Effector CD8-positive, alpha-beta T cell (primary cell): ENCODE data around the gene MYO1E.

ENCODE experiments used
- DNase-seq: peaks from one replicate; lab custom pipeline; 2025; lab: John Stamatoyannopoulos, UW

Gene MYO1E

DNA sequence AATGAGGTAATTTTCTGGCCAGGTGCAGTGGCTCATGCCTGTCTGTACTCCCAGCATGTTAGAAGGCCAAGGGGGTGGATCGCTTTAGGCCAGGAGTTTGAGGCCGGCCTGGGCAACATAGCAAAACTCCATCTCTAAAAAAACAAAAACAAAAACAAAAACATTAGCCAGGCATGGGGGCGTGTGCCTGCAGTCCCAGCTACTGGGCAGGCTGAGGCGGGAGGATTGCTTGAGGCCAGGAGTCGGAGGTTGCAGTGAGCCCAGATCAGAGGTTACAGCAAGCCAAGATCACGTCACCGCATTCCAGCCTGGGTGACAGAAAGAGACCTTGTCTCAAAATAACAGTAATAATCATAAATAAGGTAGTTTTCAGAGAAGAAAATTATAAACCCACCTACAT, 110.4 kb downstream of the MYO1E start:
- DNase-seq: no peak

DNA sequence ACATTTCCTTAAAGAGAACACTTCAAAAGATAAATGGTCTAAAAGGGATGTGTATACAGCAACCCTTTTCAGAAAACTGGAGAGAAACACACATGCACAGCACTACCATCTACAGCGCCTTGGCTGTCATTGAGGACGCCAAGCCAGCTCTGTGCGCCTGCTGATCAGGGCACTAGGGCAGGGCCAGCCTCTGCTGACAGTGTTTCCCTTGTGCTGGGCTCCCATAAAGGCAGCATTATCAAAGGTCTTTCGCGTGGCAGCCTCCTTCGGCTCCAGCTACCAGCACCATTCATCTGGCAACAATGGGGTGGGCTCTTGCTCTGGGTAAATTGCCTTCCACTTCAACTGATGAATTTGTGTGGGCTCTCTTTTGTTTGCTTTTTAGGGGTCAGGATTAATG, 112.6 kb downstream of the MYO1E start:
- DNase-seq: no peak

DNA sequence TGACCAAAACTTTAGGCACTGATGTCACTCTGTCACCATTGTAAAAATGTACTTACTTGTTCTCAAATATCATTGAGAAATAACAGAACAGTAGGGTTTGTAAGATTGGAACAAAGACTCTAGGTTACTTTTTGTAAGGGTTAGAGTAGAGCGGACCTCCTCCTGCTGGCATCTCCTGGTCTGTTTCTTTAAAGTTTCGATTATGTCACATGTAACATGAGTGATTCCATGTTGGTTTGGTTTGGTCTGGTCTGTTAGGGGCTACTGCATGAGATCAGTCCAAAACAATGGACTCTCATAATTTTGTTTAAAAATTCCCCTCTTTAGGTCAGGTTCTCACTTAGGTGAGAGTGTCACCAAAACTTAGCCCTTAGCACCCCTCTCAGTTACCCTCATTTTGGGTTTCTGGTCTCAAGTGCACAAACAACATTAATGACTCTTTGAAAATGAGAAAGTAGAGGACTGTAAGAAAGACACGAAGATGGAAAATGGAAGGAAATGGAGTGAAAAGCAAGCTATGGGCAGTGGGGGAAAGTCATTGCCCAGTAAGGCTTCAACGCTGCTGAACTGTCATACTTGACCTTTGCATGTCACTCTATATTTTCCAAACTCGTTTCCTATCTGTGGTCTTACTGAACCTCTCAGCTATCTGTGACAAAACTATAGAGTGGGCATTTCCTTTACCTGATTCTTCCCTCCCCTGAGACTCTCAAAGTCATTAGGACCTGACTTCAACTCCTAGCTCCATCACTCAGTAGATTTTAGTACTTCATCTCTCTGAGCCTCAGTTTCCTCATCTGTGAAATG, 113.3 kb downstream of the MYO1E start:
- no peak for DNase-seq

DNA sequence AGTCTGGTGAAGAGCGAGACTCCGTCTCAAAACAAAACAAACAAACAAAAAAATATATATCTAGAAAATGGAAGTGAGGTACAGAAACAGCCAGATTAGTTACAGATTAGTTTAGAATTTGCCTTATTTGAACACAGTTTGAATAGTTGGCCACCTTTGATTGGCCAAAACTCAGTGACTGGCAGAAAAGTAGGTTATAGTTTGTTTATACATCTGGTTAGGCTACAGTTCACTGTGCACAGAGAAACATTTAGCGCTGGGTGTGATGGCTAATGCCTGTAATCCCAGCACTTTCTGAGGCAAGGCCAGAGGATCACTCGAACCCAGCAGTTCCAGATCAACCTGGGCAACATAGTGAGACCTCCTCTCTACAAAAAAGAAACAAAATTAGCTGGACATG, 114.4 kb downstream of the MYO1E start:
- no peak for DNase-seq

DNA sequence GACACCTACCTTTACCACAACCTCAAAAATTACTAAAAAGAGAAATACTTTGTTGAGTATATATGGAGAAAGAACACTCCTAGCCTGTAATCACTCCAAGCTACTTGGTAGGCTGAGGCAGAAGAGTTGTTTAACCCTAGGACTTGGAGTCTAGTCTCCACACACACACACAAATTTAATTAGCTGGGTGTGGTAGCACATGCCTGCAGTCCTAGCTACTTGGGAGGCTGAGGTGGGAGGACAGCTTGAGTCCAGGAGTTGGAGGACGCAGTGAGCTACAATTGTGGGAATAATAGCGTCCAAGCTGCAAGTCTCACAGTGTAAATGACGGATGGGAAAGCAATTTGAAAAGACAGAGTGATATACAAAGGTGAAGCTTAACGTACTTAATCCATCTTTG, 115.5 kb downstream of the MYO1E start:
- no peak for DNase-seq

DNA sequence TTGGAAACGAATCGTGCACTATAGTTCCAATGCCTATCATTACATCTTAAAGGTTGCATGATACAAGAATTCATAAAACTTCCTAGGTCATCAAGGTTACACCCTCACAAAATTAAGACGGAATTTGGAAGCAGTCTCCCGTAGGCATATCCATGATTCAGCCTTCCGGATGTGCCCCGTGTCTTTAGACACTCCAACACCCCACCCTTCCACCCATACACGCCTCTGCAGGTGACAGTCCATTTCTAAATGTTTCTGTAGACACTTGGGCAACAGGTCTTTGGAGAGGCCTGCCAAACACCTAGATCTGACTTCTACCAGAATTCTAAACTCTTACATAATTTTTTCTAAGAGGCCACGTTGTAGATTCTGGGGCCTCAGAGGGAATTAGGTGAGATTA, 116.2 kb downstream of the MYO1E start:
- no peak for DNase-seq

DNA sequence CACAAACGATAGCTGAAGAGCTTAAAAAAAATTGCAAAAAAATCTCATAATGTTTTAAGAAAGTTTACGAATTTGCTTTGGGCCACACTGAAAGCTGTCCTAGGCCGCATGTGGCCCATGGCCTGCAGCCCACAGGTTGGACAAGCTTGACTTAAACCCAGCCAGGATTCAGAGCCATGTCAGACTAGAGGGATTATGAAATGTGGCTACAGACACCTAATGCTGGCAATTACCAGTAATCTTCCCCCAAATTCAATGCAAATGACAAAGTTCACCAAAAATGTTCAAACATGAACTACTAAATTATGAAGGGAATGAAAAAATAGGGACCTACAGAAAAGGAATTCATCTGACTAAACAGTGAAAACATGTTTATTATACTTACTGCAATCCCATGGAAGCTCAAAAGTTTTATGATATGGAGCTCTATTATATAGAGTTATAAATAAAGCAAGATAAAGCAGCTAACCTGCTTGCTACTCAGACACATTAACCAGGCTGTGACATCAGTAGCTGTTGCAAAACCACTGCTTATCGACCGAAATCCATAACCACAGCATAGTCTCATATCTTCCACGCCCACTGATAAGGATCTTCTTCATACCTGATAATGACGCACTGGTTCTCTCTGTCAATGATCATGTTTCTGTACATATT, 116.9 kb downstream of the MYO1E start:
- no peak for DNase-seq

DNA sequence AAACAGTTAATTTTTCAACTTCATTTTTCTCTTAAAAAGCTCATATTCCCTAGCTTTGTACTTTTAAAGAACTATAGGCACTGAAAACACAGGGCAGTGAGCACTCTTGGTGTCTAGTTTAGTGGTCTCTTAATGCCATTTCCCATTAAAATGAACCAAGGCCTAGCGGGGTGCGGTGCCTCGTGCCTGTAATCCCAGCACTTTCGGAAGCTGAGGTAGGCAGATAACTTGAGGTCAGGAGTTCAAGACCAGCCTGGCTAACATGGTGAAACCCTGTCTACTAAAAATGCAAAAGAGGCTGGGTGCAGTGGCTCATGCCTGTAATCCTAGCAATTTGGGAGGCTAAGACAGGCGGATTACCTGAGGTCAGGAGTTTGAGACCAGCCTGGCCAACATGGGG, 120.5 kb downstream of the MYO1E start:
- DNase-seq: no peak

DNA sequence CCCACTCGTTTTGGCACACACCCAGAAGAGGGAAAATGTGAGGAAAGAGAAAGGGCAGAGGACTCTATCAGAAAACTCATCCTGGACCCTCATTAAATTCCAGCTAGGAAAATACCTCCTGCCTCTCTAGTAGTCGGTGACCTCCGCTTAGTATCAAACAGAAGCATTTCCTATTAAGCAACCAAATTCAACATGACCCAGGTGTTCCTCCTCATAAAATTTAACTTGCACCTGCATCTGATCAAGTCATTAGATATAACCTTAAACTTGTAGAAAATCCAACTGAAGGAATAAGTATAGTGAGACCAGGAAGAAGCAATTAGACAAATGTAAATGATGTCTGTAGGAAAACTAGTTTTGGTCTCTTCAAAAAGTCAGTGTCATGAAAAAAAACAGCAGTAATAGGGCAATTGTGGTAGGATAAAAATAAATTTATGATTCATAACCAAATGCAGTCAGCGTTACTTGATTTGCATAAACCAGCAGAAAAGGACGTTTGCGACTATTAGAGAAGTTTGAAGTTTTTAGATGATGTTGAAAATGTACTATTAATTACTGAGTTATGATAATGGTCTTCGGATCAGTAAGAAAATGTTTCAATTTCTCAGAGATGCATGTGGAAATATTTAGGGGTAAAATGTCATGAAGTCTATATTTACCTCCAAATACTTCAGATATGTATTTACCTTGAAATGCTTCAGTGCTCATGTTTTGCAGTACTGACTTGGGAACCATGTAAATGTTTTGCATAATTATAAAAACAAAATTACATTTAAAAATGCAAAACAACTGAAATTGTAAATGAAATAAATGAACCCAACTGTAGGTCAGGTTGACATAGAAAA, 121.4 kb downstream of the MYO1E start:
- DNase-seq: no peak

DNA sequence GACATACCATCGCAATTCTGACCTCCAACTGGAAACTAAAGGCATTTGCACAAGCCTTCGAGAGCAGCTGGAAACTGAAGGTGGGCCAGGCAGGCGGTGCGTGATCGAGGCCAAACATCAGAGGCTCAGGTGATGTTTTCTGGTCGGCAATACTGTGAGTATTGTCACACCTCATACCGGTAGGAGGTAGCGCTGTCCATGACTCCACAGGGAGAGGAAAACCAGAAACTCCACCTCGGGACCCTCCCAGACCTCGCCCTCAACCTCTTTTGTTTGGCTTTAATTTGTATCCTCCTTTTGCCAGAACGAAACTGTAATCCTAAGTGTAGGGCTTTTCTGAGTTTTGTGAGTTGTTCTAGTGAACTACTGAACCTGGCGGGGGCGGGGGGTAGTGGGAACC, 122.4 kb downstream of the MYO1E start:
- no peak for DNase-seq

DNA sequence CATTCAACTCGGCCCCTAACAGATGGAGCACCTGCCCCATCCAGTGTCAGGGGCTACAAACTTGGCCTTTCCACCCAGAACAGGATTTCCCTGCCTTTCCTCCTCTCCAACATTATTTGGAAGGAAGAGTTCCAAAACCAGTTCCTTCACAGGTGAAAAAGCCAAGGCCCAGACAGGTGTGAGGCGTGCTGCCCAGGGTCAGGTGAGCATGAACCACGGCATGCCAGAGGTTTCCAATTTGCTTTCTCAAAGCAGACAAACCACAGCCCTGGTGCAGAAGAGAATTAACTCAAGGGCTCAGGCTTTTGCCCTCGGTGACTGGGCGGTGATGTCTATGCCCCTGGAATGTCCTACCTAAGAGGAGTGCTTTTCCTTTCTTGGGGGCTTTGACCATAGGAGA, 122.9 kb downstream of the MYO1E start:
- no peak for DNase-seq

DNA sequence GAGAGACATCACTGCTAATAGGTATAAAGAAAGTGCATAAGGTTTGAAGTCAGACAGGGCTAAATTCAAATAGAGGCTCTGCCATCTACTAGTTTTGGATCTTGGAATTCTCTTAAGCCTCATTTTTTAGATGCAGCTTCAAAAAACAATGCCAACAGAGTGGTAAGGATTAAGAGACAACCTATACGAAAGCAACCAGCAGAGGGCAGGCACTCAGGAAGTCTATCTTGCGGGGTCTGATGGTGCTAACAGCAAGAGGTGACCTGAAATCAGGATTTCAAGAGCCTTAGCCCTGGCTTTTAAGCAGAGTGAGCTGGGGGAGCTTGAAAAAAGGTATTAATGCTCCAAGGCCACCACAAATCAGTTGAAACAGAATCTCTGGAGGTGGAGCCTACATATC, 125.3 kb downstream of the MYO1E start:
- peak; percentile 22 for DNase-seq

DNA sequence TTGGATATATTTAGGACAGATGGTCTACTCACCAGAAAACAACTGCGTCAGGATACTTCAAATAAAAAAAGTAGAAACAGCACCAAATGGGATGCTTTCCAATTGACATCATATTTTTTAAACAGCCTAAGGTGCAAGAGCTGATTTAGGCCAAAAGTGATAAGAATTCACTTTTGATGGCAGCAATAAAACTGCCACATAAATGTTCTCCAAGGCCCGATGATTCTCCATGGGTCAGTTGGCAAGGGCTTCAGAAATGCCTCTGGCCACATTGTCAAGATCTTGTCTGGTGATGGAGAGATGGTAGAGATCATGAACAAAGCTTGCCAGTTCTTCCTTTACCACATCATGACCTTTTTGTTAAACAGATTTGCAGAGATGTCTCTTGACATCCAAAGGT, 127.1 kb downstream of the MYO1E start:
- no peak for DNase-seq

DNA sequence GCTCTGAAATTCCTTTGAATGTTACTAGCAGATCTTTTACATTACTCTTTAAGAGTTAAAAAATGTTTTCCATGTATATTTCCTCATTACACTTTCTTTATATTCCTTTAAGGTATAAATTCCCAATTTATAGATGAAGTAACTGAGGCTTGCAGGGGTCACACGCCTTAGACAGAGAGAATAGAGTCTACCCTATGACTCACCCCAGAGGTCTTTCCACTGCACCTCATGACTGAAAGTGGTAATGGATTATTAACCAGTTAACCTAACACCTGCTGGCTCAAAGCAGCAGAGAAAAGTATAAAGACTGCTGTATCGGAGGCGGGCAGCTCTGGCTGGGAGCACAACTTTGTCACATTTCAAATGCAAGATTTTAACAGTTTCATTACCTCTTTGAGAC, 128.3 kb downstream of the MYO1E start:
- no peak for DNase-seq

DNA sequence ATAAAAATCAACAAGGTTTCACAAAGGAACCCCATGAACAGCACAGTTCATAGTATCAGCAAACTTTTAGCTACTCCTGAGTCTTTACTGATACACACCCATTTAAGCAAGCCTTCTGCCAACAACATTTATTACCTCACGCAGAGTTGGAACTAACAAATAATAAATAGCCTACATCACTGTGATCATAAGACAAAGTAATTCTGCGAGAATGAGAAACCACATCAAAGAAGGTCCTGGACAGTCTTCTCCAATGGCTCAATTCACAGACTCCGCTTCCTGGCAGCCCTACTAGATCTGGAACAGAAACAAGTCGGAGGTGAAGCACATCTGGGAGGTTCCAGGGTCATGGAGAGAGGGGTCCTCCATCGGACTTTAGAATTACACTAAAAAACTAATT, 129.0 kb downstream of the MYO1E start:
- DNase-seq: no peak

DNA sequence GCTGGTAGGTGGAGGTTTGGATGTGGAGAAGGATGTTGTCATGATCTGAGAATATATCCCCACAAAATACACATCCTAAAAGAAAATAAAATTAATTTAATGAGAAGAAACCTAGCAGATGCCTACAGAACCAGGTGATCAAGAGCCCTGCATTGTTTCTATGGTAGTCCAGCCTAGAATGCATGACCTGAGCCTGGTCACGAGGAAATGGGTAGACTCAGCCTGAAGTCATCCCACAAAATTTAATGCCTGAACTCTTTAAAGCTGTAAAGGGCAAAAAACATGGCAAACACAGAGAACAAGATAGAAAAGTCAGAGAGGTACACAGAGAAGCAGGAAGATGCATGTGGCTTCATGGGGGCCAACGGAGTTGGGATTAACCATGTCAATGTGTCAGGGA, 130.0 kb downstream of the MYO1E start:
- no peak for DNase-seq

DNA sequence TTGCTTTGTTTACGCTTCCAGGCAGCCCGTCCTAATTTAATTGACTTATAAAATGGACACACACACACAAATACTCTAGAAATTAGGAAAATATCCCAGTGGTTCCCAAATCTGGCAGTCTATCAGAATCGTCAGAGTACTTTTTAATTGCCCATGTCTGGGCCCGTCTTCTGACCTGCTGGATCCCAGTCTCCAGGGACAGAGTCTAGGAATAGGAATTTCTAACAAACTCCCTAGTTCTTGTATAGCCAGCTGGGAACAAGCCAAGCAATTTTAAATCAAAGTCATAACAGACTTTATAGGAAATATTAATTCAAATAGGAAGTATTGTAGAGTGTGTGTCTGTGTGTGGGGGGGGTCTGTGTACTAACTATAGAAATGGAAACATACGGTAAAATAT, 132.6 kb downstream of the MYO1E start:
- no peak for DNase-seq

DNA sequence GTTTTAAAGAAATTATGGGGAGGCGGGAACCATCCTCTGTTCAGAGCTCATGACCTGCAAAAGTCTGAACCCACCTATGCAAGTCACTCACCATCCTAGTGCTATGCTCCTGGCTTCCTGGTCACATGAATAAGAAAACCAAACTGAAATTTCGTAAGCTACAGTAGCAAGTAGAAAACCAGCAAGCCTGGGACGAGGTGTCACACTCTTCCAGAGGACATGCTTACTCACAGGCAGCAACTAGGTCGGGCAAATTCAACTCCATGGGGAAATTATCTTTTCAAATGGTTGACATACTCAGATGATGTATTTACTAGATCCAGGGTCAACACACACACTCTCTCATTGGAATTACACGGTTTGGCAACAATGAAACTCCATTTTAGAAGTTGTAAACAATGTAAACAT, 134.7 kb downstream of the MYO1E start:
- no peak for DNase-seq

DNA sequence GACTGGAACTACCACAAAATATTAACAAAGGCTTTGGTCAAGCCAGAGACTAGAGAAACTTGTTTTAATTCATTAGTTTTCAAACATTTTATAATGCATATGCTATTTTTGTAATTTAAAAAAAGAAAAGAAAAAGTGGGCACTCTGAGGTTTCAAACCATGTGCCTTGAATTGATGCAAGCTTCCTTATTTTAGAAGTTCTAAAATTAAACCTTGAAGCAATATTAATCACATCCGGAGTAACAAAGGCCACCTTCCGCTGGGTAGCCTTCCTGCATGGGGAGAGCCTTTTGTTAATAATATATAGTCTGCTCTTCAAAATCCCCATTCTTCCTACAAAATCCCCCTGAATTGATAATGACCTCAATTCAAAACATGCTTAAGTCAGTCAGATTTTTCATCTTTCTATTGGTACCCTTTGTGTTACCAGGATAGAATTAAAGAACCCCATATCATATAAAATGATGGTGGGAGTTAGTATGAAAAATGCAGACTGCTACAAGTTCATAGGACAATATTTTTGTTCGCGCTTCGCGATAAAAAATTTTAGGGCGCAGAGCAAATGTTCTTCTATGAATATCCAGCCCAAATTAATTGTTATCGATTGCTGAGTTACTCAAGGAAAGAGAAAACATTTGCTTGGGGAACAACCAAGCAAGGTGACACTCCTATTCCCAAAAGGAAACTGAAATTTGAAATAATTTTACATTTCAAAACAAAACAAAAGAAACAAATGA, 135.4 kb downstream of the MYO1E start:
- DNase-seq: no peak

DNA sequence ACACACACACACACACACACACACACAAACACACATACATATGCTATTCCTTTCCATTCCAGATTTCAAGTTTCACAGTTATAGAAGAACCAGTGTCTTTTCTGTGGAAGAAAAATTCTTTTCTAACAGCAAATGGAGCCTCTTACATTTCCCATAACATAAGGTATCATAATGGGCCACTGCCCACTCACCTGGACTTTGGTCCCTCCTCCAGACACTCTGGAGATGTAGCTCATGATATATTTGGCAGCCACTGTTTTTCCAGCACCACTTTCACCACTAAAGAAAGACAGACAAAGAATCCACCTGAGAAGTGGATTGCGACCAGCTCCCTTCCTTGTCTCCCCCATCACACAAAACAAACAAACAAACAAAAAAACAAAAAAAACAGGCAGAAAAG, 136.3 kb downstream of the MYO1E start:
- DNase-seq: no peak

DNA sequence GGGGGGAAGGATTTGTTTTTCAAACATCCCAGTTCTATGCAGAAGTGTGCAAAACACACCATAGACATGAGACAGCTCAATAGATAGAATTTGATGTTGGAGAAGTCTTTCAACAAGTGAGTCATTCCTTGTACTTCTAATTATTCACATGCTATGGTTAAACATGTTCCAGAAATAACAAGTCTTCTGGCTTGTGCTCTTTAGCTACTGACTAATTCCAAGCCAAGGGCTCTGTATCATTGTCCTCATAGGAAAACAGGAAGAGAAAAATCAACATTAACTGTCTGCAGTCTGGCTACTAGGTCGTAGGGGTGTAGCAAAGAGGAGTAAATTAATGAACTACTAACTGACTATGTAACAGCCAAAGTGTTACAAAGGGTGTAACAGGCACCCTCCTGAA, 140.2 kb downstream of the MYO1E start:
- DNase-seq: no peak

DNA sequence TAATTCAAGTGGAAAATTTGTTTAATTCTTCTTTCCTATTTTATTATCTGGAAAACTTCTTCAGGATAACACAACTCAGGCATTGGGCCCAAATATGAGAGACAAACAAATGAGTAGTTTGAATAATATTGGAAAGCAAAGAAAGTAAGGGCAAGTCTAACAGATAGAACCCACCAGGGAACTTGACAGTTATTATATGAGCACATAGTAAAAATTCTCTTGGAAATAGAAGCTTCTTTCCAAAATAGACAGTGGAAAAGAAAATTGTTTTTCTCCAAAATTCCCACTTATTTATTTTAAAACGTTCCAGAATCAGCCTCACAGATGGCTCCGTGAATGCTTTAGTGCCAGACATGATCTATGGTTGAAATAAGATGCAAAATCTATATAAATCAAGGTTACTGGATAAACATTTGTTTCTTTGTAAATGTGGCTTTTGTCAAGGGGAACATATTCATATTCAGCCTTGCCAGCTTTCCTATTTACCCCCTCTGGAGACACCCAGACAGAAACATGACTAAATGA, 142.1 kb downstream of the MYO1E start:
- DNase-seq: no peak
